Peyer's patch (tissue), 4 donors: ENCODE measurements around the gene DCBLD2.

Experiments used
- CTCF ChIP-seq, 6 experiments: fragments of 450-650 bp in 4 of 6; fragments of 200-600 bp in 2 of 6; sonication (generic) in 1 of 6; IDR thresholded peaks; one replicate each; pipeline ENCODE4 v1.5.1; 2017 to 2019; ENCODE audit warnings: antibody characterized with exemption in 6 of 6, mild to moderate bottlenecking in 3 of 6, moderate library complexity in 1 of 6
- POLR2A ChIP-seq, 2 donors: fragments of 450-650 bp; IDR thresholded peaks; one replicate each; pipeline ENCODE4 v1.5.1; 2017; ENCODE audit warnings: antibody characterized with exemption in 2 of 2, mild to moderate bottlenecking in 2 of 2, moderate library complexity in 2 of 2

- TF ChIP-seq POLR2A (IDR thresholded peaks at IDR 0.05), result no peak
- TF ChIP-seq CTCF (IDR thresholded peaks at IDR 0.05), result no peak
These were observed 440 bp downstream of the DCBLD2 start for GRCh38 chr3:98901119-98901391.
